Stimulated activated CD4-positive, alpha-beta T cell treated with anti-CD3 and anti-CD28 coated beads, Interleukin-12 subunit alpha, Interleukin-12 subunit beta, amount 100 ng/mL, for 4 hours (primary cell): ENCODE measurements around the gene PLEKHO2.
A peak's percentile ranks its signal among the peaks of the same experiment; 100 is the strongest.

Experiments used
- DNase-seq: peaks from one replicate; pipeline ENCODE4 v3.0.0-alpha.2; 2020

The PLEKHO2 gene

DNA sequence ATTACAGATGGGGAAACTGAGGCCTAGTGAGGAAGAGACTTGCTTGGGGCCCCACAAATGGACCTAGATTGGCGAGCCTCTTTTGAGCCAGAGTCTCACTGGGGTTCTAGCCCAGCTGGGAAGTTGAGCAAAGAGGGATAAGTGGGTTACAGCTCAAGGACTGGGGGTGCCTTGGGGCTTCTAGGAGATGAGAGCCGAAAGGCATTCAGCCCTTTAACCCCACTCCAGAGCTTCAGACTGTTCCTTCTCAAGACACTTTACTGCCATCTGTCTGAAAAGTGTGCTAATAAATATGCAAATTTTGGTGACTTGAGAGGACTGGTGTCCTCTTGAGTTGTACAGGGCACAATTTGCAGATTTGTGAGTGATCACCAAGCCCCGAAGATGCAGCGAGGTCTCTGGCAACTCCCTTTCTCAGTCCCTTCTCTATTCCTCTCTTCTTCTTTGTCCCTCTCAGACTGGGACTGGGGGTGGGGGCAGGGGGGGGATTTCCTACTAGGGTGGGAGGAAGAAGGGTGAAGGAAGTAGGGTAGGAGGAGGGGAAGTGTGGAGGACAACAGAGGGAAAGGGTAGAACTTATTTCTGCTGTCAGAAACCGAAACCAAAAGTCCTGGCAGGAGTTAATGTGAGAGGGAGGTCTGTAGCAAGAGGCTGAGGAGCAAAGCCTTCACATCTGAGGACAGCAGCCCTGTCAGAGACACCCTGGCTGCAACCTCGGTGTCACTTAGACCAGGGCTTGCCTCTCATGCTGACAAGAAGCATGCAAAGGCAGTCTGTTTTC lies 53.8 kb downstream of the PLEKHO2 start:
- DNase-seq, result peak; percentile 38

DNA sequence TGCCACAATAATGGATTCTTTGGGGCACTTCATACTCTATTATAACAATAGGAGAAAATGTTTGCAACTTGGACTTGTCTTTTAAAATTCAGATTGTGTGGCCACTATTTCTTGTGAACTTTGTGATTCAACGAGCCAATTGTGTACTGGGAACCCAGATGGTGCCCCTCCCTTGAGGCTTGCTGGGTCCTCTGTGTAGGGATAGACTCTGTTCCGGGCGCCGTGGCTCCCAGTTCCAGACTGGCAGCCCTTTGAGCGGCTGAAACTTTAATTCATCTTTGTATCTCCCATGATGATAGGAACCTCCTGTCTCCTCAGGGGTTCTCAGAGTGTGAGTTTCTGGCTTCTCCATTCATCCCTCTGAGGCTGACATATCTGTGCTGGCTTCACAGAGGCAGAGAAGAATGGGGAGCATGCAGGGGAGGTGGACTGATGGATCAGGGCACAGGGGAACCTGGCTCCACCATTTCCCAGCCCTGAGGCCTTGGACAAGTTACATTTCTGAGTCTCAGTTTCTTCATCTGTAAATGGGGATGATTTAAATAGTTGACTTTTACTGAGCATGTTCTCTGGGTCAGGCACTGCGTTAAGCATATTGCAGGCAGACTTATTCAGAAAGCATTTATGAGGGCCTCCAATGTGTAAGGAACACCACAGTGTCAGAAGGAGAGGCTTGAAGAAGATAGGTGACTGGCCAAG lies 54.8 kb downstream of the PLEKHO2 start:
- no peak for DNase-seq

DNA sequence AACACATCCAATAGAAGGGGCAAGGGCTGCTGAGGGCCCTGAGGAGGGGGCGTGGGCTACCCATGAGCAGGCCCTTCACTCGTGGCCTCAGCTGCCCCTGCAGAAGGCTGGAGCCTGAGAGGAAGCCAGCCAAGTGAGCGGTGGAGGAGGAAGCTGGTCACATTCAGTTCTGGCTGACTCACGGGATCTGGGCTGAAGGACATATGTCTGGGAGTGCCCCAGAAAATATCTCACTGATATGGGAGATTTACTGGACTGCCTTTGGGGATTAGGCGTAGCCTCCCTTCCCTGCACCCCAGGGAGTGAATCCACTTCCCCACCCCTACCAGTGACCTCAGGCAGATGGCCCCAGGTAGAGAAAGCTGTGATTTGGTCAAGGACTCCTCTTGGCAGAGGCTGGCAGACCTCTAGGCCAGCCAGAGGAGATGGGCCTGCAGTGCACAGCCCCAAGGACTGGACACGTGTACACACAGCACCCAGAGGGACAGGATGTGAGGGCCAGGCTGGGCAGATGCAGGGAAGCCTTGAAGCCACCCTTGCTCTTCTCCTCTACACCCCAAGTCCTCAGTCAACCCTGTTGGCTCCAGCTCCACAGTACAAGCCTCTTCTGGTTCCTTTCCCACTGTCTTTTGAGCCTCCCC lies 55.8 kb downstream of the PLEKHO2 start:
- DNase-seq, result no peak

DNA sequence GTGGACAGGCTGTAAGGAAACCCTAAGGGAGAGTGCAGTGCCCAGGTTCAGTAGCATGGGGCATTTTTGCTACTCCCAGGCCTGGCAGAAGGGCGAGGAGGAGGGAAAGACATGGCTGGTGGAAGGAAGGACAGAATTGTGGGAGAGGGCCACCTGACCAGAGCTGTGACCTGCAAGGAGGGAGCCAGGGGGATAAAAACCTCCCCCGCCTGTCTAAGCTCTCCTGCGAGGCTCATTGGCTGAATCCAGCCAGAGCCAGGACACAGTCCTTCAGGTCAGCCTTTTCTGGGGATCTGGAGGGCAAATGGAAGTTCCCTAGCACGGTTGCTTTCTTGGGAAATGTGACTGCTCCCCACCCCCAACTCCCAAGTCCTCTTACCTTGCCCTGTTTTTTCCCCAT lies 56.7 kb downstream of the PLEKHO2 start:
- no peak for DNase-seq

DNA sequence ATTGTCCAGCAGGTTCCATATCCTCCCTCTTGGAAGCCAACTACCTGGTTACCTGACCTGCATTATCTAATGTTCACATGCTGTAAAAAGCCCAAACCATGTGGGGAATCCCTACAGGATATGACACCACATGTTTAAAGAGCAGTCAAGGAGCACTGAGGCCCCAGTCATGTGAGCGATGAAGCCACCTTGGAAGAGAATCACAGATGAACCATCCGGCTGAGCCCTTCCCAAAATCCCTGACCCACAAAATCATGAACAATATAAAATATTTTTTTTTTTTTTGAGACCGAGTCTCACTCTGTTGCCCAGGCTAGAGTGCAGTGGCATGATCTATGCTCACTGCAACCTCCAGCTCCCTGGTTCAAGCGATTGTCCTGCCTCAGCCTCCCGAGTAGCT lies 59.4 kb downstream of the PLEKHO2 start:
- DNase-seq, result no peak

DNA sequence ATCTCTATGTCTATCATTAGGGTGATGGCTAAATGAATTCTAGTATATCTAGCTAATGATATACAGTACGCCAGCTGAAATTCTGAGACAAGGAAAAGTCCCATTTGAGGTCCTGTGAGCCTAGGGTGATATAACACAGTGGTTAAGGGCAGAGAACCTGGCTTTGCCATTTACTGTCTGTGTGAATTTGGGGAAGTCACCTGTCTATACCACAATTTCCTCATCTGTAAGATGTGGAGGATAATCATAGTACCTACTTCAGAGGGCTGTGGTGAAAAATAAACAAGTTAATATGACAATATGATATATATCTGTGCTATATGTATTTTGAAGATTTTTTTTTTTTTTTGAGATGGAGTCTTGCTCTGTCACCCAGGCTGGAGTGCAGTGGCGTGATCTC lies 60.2 kb downstream of the PLEKHO2 start:
- DNase-seq, result no peak

DNA sequence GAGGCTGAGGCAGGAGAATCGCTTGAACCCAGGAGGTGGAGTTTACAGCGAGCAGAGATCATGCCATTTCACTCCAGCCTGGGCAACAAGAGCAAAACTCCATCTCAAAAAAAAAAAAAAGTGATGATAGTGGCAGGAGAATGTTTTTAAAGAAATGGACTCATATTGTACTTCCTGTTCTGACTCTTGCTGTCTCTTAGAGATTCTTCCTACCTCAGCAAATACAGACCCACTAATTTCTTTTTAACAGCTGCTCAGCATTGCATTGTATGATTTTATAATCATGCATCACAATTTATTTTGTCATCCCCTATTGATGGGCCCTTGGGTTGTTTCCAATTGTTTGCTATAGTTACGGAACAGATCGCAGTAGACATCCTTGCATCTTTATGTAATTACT lies 61.1 kb downstream of the PLEKHO2 start:
- DNase-seq, result no peak

DNA sequence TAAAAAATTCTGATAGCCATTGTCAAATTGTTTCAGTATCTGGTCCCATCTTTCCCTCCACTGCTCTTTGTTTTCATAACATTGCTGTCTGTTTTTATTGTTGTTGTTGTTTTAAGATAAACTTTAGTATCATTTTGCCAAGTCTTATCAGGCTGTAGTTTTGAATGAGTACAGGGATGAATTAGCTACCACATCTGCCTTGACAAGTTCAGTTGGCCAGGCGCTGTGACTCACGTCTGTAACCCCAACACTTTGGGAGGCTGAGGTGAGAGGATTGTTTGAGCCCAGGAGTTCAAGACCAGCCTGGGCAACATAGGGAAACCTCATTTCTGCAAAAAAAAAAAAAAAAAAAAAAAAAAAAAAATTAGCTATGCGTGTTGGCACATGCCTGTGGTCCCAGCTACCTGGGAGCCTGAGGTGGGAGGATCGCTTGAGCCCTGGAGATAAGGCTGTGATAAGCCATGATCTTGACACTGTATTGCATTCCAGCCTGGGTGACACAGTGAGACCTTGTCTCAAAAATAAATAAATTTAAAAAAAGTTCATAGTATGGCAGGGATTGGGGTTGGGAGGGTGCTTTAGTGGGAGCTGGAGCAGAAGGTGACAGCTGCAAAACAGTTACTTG lies 61.7 kb downstream of the PLEKHO2 start:
- DNase-seq, result no peak

DNA sequence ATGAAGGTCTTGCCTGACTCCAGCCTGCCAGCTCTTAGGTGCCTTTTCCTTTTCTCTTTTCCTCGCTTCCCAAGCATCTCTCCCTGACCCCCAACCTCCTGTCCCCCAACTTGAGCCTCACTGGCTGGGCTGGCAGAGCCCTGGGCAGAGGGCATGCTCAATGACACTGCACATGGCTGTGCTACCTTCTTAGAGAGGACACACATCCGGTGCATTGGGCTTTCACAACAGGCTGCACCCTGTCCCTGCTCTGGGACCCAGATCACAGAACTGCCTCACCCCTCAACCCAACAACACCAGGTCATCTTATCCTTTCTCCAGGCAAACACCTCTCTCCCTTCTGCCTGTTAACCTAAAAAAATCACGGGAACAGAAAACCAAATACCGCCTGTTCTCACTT lies 62.5 kb downstream of the PLEKHO2 start:
- no peak for DNase-seq

DNA sequence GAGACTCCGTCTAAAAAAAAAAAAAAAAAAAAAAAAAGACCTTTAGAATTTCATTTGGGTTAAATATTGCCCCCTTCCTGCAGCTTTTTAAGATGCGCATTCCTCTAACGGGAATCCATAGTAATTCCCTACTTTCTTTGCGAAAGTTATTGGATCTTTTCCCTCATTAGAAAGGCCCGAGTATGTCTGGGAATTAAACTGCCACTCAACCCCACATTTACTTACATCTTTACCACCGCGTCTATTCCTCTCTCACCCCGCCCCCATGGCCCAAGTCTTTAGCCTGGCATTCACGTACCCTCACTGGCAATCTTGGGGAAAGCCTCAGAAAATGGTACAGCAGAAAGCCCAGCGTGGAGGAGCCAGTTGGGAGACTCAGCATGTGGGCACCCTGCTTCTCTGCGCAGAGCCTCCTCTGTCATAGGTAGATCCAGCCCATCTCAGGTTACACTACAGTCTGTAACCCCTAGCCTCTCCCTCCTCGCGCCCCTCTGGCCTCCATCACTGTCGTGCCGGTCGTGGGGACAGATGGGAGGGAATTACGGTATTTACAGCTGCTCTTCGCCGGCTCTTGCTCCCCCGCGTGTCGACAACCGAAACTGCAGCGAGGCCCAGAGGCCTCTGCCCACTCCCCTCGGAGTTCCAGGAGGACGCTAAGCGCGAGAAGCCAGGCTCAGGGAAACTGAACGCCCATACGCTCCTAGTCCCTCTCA lies 63.6 kb downstream of the PLEKHO2 start:
- DNase-seq, result peak; percentile 78

DNA sequence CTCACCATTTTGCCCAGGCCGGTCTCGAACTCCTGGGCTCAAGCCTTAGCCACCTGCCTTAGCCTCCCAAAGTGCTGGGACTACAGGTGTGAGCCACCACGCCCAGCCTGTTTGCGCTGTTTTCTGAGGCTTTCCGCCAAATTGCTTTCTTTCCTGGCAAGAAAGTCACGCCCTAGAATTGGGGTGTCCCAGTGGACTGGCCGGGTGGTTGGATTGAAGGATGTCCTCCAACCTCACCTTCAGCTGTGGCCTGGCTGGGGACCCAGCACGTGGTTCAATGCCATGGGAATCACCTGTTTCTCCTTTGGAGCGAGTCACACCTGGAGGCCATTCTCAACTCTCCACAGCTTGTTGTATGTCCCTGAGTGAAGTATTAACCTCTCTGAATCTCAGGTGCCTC lies 64.2 kb downstream of the PLEKHO2 start:
- no peak for DNase-seq

DNA sequence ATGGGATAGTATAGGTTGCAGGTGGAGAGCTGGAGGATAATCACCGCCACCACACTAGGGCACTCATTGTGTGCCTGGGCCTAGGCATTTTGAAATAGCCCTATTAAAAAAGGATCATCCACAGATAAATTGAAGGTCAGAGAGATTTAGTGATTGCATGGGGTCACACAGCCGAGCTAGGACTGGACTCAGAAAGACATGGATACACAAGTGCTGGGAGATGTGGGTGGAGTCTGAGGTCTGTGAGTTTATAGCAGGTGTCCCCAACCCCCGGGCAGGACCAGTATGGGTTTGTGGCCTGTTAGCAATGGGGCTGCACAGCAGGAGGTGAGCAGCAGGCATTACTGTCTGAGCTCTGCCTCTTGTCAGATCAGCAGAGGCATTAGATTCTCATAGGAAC lies 64.7 kb downstream of the PLEKHO2 start:
- no peak for DNase-seq

DNA sequence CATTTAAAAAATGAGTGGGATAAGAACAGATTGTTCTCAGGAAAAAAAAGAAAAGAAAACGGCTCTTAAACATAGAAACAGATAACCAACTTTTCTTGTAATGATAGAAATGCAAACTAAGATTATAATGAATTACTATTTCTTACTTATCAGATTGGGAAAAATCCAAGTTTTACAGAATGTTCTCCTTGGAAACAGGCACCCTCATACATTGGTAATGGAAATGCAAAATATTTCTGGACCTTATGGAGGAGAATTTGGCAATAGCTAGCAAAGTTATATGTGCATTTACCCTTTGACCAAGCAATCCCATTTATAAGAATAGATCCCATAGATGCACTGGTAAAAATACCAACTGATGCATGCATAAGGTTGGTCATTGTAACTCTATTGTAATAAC lies 66.3 kb downstream of the PLEKHO2 start:
- DNase-seq, result no peak

DNA sequence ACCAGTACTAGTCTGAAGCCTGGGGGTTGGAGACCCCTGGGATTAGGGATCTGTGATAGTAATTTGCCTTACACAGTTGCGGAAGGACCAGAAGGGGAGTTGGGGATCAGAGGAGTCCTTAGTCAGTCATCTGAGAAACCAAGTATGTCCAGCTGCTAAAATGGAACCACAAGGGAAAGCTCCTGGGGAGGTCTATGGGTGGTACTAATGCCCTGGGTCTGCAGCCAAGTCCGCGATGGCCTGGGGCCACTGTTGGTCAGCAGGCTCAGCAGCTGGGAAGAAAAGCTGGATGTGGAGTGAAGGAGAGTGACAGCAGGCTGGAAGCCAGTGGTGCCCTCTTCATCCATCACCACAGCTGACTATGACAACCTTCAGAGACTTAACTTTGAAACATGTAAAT lies 67.8 kb downstream of the PLEKHO2 start:
- DNase-seq, result no peak

DNA sequence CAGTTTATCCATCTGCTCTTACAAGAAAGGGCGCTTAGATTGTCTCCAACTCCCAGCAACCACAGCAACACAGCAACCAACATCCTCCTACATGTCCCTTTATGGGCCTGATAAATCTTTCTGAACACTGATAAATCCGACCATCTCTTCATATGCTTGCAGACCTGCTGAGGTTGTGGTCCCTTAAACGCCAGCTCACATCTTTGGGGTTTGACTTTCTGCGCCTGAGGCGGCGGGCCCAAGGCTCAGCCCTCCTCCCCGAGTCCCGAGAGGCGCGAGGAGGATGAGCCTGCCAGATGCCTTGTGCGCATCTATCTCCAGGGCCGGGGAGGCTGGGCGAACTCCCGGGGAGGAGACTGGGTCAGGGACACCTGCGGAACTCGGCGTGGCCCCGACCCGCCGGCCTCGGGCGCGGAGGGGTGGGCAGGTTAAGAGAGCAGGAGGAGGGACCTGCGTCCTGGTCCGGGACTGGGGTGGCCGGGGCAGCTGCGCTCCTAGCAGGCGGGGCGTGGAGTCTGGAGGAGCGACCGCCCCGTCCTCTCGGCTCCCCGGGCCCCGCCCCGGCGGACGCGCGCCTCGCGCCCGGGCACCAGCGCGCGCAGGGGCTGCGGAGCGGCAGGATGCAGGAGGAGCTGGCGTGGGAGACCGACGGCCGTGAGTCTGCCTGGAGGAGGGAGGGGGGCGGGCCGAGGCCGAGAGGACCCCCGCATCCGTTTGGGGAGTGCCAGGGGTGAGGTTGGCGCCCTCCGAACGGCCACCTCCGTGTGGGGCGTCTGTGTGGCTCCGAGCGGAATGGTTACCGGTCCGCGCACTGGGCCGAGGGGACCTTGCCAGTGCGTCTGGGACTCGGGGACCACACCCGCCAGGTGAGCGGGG lies 69.8 kb downstream of the PLEKHO2 start, which contains the start of gene ANKDD1A:
Gene ANKDD1A, plus strand, starts transcription at position 592 of the 876 bp plus-strand sequence. Its CDS starts 29 bp downstream, at position 621.
- DNase-seq, result peak; percentile 42

DNA sequence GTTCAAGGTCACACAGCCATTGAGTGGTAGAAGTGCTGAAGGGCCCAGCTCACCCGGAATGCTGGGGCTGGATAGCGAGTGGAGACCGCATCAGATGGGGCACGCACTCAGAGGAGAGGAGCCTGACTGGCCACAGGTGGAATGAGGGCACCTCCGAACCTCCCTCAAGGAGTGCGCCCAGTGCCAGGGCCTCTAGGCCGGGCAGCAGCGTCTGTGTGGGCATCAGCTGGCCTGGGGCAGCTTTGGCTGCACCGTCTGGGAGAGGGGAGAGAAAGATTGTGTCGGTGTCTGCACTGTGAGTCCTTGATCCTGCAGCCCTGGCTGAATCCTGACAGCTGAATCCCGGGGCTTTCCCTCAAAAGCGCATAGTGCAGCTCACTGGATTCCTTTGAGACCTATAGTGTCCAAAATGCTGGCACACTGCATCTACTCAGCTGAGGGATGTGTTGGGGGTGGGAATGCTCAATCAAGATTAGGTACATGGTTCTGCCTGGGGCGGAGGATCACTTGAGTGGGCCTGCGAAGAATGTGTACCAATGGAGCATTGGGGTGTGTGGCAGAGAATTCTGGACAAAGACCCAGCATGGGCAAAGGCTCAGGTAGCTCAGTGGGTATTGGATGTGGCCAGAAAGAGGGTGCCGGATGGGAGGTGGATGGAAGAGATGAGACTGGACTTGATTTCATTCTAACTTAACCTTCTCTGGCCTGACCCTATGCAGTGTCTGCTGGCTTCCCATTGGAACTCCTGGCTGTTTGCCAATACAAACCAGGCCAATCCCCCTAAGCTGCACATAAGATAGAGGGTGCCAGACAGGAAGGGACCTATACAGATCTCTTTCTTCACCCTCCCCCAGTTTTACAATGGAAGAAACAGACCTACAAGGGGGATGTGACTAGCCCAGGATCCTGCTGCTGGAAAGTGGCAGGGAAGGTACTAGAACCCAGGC lies 70.9 kb downstream of the PLEKHO2 start:
- no peak for DNase-seq

DNA sequence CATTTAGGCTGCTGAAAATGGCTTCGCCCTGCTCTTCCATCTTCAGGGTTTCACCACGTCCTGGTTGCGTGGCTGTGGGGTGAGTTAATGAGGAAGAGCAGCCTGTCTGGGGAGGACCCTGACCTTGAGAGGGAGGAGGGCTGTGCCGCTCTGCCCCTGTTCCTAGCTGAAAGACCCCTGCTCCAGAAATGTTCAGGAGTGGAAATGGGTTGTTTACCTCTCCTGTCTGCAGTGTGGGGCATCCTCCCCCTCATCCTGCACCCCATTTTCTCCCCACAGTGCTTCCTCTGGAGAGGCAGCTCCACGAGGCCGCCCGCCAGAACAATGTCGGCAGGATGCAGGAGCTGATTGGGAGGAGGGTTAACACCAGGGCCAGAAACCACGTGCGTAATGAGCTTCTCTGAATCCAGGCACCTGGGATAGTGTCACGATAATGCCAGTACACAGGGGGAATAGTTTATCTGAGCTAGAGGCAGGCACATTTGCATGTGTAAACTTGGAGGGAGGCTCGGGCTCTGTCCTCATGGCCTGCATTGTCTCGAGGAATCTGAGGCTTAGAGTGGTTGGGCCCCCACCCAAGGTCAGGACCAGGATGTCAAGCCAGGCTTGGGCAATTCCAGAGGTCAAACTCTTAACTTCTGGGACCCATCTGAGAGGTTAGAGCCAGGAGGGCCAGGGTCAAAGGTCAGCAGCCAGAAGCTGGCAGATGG lies 74.0 kb downstream of the PLEKHO2 start:
- no peak for DNase-seq

DNA sequence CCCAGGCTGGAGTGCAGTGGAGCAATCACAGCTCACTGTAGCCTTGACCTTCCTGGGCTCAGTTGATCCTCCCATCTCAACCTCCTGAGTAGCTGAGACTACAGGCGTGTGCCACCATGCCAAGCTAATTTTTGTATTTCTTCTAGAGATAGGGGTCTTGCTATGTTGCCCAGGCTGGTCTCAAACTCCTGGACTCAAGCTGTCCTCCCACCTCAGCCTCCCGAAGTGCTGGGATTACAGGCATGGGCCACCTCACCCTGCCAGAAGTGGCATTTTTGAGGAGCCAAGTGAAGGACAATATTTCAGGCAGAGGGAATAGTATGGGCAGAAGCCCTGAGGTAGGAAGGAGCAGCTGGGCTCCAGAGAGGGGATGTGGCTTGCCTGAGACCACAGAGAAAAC lies 74.7 kb downstream of the PLEKHO2 start:
- no peak for DNase-seq

DNA sequence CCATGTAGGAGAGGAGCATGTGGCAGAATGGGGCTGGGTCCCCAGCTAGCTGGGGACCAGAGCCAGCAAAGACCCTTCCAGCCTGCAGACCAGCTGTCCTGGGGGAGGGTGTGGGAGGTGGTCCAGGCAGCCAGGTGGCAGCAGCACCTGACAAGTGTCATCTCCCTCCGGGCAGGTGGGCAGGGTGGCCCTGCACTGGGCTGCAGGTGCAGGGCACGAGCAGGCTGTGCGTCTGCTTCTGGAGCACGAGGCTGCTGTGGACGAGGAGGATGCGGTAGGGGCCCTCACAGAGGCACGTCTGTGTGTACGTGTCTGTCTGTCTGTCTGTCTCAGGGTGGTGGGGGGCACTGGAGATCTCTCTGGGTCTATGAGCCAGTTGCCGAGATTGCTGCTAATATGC lies 75.5 kb downstream of the PLEKHO2 start:
- no peak for DNase-seq
